Occipital lobe (tissue), 2 donors: Measurements from ENCODE around the gene MIEF1. TPM values are rescaled to one million over a fixed set of nuclear protein-coding genes. Genes with fewer than 3 reads are reported as not detected.

ENCODE experiments used
- DNase-seq: peaks from one replicate; lab custom pipeline; 2025; lab: John Stamatoyannopoulos, UW
- total RNA-seq: library from RNA; depleted of rRNA; stranded (reverse); fragments of >200 nt; gene quantifications from one replicate; pipeline ENCODE4 v1.2.3, GENCODE V29; 2014

MIEF1 gene
- total RNA-seq, 1 donor from 2014 or later: 16.1 TPM

- DNase-seq: no peak
Measured at GRCh38 chr22:39470451-39471291, 31.4 kb upstream of the MIEF1 start.

GRCh38 chr22:39471381-39472141, 30.5 kb upstream of the MIEF1 start:
- DNase-seq: no peak

GRCh38 chr22:39472570-39473556, 29.2 kb upstream of the MIEF1 start:
- no peak for DNase-seq

GRCh38 chr22:39473851-39474250, 28.2 kb upstream of the MIEF1 start:
- DNase-seq: no peak

GRCh38 chr22:39474351-39475111, 27.6 kb upstream of the MIEF1 start:
- DNase-seq: no peak

GRCh38 chr22:39475337-39475736, 26.8 kb upstream of the MIEF1 start:
- no peak for DNase-seq

- DNase-seq: no peak
Measured at GRCh38 chr22:39475902-39476301, 26.2 kb upstream of the MIEF1 start.

- DNase-seq: no peak
Measured at GRCh38 chr22:39476664-39477063, 25.4 kb upstream of the MIEF1 start.

- DNase-seq: no peak
Measured at GRCh38 chr22:39477542-39477941, 24.5 kb upstream of the MIEF1 start.

- no peak for DNase-seq
Measured at GRCh38 chr22:39478441-39478850, 23.6 kb upstream of the MIEF1 start.

GRCh38 chr22:39479254-39479653, 22.8 kb upstream of the MIEF1 start:
- no peak for DNase-seq

GRCh38 chr22:39480557-39480956, 21.5 kb upstream of the MIEF1 start:
- no peak for DNase-seq

GRCh38 chr22:39481054-39481453, 21.0 kb upstream of the MIEF1 start:
- peak; percentile 44 for DNase-seq

- no peak for DNase-seq
Measured at GRCh38 chr22:39481595-39481994, 20.5 kb upstream of the MIEF1 start.

- DNase-seq: no peak
Measured at GRCh38 chr22:39482768-39483167, 19.3 kb upstream of the MIEF1 start.

GRCh38 chr22:39486951-39487825, 14.9 kb upstream of the MIEF1 start:
- DNase-seq: no peak

- DNase-seq: no peak
Measured at GRCh38 chr22:39487826-39488520, 14.1 kb upstream of the MIEF1 start.

GRCh38 chr22:39488563-39489083, 13.5 kb upstream of the MIEF1 start:
- no peak for DNase-seq
